Breast epithelium (tissue), 4 donors: ENCODE results near the gene PFKFB3. TPM values are rescaled to one million over a fixed set of nuclear protein-coding genes. Genes with fewer than 3 reads are reported as not detected.

ENCODE experiments used
- DNase-seq, 2 donors: peaks; one replicate each; pipeline ENCODE4 v3.0.0-alpha.2; 2019; ENCODE audit warnings: low spot score in 2 of 2
- H3K27ac ChIP-seq, 2 donors: fragments of 200-600 bp; sonication (generic) in 1 of 2; one replicate each; pipeline ENCODE4 v1.5.1; 2016 to 2019; ENCODE audit warnings: mild to moderate bottlenecking in 1 of 2
- H3K27me3 ChIP-seq, 2 donors: fragments of 200-600 bp; sonication (generic) in 1 of 2; one replicate each; pipeline versions ENCODE4 v1.5.1 to v1.6.0; 2017 to 2019; ENCODE audit warnings: control low read depth in 1 of 2, mild to moderate bottlenecking in 1 of 2
- H3K36me3 ChIP-seq: fragments of 200-600 bp; one replicate; pipeline ENCODE4 v1.5.1; 2019
- H3K4me1 ChIP-seq, 2 donors: fragments of 200-600 bp; sonication (generic); one replicate each; pipeline ENCODE4 v1.5.1; 2016 to 2019; ENCODE audit warnings: control low read depth in 1 of 2
- H3K4me3 ChIP-seq, 3 donors: fragments of 200-600 bp; sonication (generic); 1 replicate in 2 of 3; 2 replicates in 1 of 3; pipeline ENCODE4 v1.5.1; 2016 to 2019; ENCODE audit warnings: mild to moderate bottlenecking in 3 of 3, moderate library complexity in 2 of 3
- H3K9me3 ChIP-seq, 2 donors: fragments of 200-600 bp; sonication (generic) in 1 of 2; one replicate each; pipeline ENCODE4 v1.5.1; 2016 to 2019; ENCODE audit warnings: control low read depth in 1 of 2
- POLR2A ChIP-seq: fragments of 450-650 bp; IDR thresholded peaks from one replicate; pipeline ENCODE4 v1.6.1; 2016; ENCODE audit warnings: antibody characterized with exemption, mild to moderate bottlenecking, moderate library complexity
- POLR2AphosphoS5 ChIP-seq, 3 donors: sonication (generic); formaldehyde crosslinking; IDR thresholded peaks; one replicate each; pipeline ENCODE4 v1.6.1; 2017; ENCODE audit warnings: antibody characterized with exemption in 3 of 3
- intact Hi-C: fragments of 100-400 bp; cut with DNase I; formaldehyde crosslinking; loops from one replicate; pipeline ENCODE4 v1.15.1; 2023; ENCODE audit warnings: low total_unique reads
- total RNA-seq, 3 donors: library from RNA; depleted of rRNA; stranded (reverse); fragments of >200 nt; gene quantifications; one replicate each; pipeline ENCODE4 v1.1.0, GENCODE V29; 2016
- TF ChIP-seq, protein P1 (sequence below), 3 donors: fragments of 450-650 bp; IDR thresholded peaks; one replicate each; pipeline ENCODE4 v1.5.1; 2016 to 2017; ENCODE audit warnings: antibody characterized with exemption in 3 of 3, mild to moderate bottlenecking in 3 of 3, moderate library complexity in 3 of 3

PFKFB3 gene
- total RNA-seq, 3 donors from 2014 or later, result 94.8 to 240 (median 144) TPM

DNA sequence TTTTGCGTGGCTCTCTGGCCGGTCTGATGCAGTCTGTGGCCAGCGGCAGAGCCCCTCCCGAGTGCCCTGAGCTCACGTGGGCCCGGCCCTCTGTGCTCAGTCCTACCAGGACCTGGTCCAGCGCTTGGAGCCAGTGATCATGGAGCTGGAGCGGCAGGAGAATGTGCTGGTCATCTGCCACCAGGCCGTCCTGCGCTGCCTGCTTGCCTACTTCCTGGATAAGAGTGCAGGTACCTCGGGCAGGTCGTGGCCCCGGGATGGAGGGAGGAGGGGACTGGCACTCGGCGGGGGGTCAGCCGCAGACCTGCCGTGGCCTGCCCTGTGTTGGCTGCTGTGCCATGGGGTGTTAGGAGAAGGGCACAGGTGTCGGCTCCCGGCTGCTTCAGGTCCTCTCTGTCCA, 20.0 kb downstream of the PFKFB3 start:
- peaks cover 0 to 2% of the 10 kb centered on the region in 2 donors for H3K4me1 ChIP-seq
- H3K27ac ChIP-seq, result peak overlapping the region in 1 of 2 donors; percentile 26
- H3K27me3 ChIP-seq, result no peaks in the 10 kb centered on the region
- peaks cover 8% of the 10 kb centered on the region for H3K36me3 ChIP-seq
- DNase-seq, result no peak
- intact Hi-C loops, result no loop called here
- H3K9me3 ChIP-seq, result no peaks in the 10 kb centered on the region
- TF ChIP-seq, protein P1, sequence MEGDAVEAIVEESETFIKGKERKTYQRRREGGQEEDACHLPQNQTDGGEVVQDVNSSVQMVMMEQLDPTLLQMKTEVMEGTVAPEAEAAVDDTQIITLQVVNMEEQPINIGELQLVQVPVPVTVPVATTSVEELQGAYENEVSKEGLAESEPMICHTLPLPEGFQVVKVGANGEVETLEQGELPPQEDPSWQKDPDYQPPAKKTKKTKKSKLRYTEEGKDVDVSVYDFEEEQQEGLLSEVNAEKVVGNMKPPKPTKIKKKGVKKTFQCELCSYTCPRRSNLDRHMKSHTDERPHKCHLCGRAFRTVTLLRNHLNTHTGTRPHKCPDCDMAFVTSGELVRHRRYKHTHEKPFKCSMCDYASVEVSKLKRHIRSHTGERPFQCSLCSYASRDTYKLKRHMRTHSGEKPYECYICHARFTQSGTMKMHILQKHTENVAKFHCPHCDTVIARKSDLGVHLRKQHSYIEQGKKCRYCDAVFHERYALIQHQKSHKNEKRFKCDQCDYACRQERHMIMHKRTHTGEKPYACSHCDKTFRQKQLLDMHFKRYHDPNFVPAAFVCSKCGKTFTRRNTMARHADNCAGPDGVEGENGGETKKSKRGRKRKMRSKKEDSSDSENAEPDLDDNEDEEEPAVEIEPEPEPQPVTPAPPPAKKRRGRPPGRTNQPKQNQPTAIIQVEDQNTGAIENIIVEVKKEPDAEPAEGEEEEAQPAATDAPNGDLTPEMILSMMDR (IDR thresholded peaks at IDR 0.05), result no peak
- TF ChIP-seq POLR2A (no peak), POLR2AphosphoS5 (IDR thresholded peaks at IDR 0.05) (no peak)
- no peak overlapping the region for H3K4me3 ChIP-seq

DNA sequence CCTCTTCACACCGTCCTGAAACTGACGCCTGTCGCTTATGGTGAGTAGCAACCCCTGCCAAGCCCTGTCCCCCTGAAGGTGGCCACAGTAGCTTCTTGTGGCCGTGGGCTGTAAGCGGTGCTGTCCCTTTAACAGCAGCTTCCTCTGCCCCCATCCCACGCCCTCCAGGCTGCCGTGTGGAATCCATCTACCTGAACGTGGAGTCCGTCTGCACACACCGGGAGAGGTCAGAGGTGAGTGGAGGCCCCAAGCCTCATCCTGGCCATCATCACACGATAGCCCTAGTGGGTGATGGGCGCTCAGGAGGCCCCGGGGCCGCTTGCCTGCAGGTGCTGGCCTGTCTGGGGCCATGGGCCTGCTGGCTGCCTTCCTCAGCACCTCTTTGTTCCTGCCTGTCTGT, 21.2 kb downstream of the PFKFB3 start:
- H3K36me3 ChIP-seq, result peaks cover 8% of the 10 kb centered on the region
- intact Hi-C loops, result no loop called here
- no peaks in the 10 kb centered on the region for H3K9me3 ChIP-seq
- H3K27ac ChIP-seq, result no peak overlapping the region
- H3K4me1 ChIP-seq, result peaks cover 0 to 4% of the 10 kb centered on the region in 2 donors
- TF ChIP-seq POLR2AphosphoS5 (IDR thresholded peaks at IDR 0.05), result no peak
- H3K27me3 ChIP-seq, result no peaks in the 10 kb centered on the region
- H3K4me3 ChIP-seq, result no peak overlapping the region
- no peak for DNase-seq

DNA sequence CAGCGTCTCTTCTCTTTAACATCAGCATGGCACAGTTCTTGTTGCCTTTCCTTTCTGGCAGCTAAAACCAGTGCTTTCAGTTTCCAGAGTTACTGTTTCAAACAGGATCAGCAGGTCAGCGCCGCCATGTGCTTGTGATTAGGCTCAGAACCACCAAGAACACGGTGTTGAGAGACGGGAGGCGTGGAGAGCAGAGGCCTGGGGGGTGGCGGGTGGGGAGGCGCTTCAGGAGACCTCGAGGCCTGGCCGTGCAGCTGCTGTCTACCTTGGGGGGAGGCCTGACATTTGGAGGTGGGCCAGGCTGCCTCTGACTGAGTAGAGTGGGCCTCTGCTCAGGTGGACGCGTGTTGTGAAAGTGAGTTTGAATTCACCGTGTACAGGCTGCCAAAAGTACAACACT, 22.0 kb downstream of the PFKFB3 start:
- H3K4me1 ChIP-seq, result peaks cover 0 to 4% of the 10 kb centered on the region in 2 donors
- TF ChIP-seq POLR2AphosphoS5 (IDR thresholded peaks at IDR 0.05) (no peak), POLR2A (no peak)
- TF ChIP-seq, protein P1 (IDR thresholded peaks at IDR 0.05), result no peak
- no peak overlapping the region for H3K27ac ChIP-seq
- H3K9me3 ChIP-seq, result no peaks in the 10 kb centered on the region
- no peak for DNase-seq
- H3K27me3 ChIP-seq, result no peaks in the 10 kb centered on the region
- intact Hi-C loops, result no loop called here
- no peak overlapping the region for H3K4me3 ChIP-seq
- peaks cover 8% of the 10 kb centered on the region for H3K36me3 ChIP-seq

DNA sequence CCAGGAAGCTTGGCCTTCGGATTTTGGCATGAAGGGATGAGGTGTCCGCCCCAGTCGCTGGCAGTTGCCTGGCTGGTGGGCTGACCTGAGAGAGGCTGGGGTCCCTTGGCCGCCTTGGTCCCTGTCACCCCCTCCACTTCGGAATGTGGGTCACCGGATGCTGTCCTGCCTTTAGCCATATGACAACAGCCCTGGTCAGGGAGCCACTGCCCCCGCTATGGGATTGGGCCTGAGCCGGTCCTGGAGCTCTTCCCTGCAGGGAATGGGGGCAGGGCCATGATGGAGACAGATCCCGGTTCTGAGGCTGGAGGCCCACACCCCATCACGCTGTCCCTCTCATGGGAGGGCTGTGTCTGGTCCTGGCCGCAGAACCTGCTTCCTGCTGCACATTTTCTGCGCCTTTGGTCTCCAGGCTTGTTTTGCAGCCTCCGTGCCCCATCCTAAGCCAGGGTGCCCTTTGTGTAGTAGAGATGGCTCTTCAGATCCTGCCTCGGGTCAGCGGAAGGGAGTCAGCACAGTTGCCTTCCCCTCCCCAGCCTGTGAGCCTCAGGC, 22.6 kb downstream of the PFKFB3 start:
- H3K36me3 ChIP-seq, result peaks cover 8% of the 10 kb centered on the region
- TF ChIP-seq POLR2A, result no peak
- TF ChIP-seq, protein P1 (IDR thresholded peaks at IDR 0.05), result no peak
- TF ChIP-seq POLR2AphosphoS5 (IDR thresholded peaks at IDR 0.05), result no peak

DNA sequence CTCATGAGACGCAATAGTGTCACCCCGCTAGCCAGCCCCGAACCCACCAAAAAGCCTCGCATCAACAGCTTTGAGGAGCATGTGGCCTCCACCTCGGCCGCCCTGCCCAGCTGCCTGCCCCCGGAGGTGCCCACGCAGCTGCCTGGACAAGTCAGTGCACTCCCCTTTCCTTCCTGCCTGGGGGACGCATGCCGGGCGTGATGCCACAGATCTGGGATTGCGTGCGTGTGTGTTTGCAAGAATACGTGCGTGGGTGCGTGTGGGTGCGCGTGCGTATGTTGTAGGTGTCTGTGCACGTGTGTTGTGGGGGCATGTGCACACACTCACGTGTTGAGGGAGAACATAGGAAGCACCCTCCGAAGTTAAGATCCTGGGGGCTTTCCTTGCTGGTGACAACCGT, 23.5 kb downstream of the PFKFB3 start:
- peaks cover 0 to 4% of the 10 kb centered on the region in 2 donors for H3K4me1 ChIP-seq
- H3K4me3 ChIP-seq, result no peak overlapping the region
- intact Hi-C loops, result loop anchor here (2.0 kb wide), 1 partner anchor 17 kb away; no protein-coding TSS in a partner anchor
- H3K9me3 ChIP-seq, result no peaks in the 10 kb centered on the region
- no peak overlapping the region for H3K27ac ChIP-seq
- TF ChIP-seq, protein P1 (IDR thresholded peaks at IDR 0.05), result no peak
- TF ChIP-seq POLR2AphosphoS5 (IDR thresholded peaks at IDR 0.05), result no peak
- DNase-seq, result no peak
- H3K27me3 ChIP-seq, result no peaks in the 10 kb centered on the region
- H3K36me3 ChIP-seq, result peaks cover 4% of the 10 kb centered on the region

More for the DNA sequence above, 22.6 kb downstream of the PFKFB3 start:
- no peaks in the 10 kb centered on the region for H3K9me3 ChIP-seq
- intact Hi-C loops, result no loop called here
- DNase-seq, result no peak
- H3K27ac ChIP-seq, result no peak overlapping the region
- H3K4me3 ChIP-seq, result no peak overlapping the region
- H3K27me3 ChIP-seq, result no peaks in the 10 kb centered on the region
- H3K4me1 ChIP-seq, result peaks cover 0 to 4% of the 10 kb centered on the region in 2 donors
